GM19193 (cell line): ENCODE data around the gene D2HGDH.

Experiments
- POLR2A ChIP-seq: IDR thresholded peaks from 4 replicates; pipeline ENCODE4 v1.6.1; 2011; ENCODE audit not compliant: insufficient read depth, insufficient read length; ENCODE audit errors: extremely low read depth

D2HGDH gene

DNA sequence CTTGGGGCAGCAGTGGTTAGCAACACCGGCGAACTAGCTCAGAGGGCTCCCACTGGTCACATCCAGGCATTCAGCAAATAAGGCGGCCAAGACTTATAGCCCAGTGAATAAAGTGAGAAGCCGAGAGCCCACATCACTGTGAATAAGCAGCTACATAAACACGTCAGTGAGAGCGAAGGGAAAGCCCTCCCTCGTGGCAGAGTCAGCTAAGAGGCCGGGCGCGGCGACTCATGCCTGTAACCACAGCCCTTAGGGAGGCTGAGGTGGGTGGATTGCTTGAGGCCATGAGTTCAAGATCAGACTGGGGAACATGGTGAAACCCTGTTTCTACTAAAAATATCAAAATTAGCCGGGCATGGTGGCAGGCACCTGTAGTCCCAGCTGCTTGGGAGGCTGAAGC lies 5.2 kb downstream of the D2HGDH start:
- TF ChIP-seq POLR2A, result no peak

GRCh38 chr2:241741016-241741415 lies 6.6 kb downstream of the D2HGDH start:
- TF ChIP-seq POLR2A, result no peak

GRCh38 chr2:241742320-241742939 lies 8.0 kb downstream of the D2HGDH start:
- no peak for TF ChIP-seq POLR2A

DNA sequence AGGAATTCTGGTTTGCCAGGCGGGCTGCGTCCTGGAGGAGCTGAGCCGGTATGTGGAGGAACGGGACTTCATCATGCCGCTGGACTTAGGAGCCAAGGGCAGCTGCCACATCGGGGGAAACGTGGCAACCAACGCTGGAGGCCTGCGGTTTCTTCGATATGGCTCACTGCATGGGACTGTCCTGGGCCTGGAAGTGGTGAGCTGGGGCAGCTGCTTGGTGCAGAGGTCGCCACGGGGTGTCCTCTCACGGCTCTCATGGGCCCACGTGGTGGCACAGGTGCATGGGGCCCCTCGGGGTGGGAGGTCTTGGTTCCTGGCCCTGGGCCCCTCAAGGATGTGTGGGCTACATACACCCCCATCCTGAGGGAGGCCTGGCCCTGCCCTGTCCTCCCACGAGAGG lies 9.2 kb downstream of the D2HGDH start:
- no peak for TF ChIP-seq POLR2A

- no peak for TF ChIP-seq POLR2A
These were observed 9.8 kb downstream of the D2HGDH start for GRCh38 chr2:241744028-241744754.

GRCh38 chr2:241745276-241745675 lies 10.8 kb downstream of the D2HGDH start:
- TF ChIP-seq POLR2A, result no peak

DNA sequence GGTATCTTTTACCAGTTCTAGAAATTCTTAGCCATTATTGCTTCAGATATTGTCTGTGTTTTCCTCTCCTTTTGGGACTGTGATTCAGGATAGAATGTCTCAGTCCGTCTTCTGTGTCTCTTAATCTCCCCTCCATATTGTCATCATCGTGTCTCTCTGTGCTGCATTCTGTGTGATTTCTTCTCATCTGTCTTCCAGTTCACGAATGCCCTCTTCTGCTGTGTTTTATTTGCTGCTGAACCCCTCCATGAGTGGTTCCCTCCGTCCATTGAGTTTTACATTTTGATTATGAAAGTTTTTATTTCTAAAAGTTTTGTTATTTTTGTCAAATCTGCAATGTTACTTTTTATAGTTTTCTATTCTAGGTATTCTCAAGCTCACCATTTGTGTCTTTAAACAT lies 11.7 kb downstream of the D2HGDH start:
- TF ChIP-seq POLR2A, result no peak

DNA sequence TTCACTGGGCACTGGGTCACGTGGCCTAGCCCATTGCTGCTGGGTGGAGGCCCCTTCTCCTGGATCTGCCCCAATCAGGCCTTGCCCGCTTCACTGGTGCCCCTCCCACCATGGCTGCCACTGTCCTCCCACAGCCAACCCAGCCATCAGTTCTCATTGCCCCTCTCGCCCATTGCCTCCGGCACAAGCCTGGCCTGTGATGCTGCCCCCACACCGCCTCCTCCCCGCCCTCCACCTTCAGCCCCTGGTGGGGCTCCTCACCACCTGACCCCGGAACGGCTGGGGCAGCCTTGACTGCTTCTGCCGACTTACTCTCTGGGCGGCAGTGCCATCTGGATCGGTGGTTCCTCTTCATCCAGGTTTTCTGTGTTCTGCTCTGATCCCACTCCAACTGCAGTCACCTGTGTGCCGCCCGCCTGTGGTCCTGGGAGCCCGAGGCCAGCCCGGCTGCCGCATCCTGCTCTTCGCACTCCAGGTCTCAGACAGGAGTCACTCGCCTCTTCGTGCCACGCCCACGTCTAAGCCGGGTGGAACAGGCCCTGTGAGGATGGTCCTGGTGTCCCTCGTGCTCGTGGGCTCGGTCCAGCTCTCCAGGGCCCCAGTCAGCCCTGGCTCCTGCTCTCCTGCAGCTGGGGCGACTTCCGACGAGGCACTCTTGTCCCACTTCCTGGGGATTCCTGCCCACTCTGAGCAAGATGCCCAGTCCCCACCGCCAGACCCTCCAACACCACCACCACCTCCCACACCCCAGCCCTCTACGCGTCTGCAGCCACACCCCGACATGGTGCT lies 14.2 kb downstream of the D2HGDH start:
- TF ChIP-seq POLR2A, result no peak

GRCh38 chr2:241750076-241750840 lies 15.8 kb downstream of the D2HGDH start:
- TF ChIP-seq POLR2A, result no peak

DNA sequence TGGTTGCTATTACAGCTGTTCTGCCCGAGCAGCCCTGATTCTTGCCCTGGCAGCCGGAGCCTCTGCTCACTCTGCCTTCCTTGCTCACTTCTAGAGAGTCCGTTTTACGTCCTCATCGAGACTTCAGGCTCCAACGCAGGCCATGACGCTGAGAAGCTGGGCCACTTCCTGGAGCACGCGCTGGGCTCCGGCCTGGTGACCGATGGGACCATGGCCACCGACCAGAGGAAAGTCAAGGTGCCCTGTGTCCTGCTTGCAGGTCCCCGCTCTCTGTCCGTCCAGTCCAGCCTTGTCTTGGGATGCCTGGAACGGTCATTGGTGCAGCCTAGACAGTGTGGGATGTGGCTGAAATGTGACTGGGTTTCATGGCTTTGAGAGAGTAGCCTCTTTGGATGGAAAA lies 16.7 kb downstream of the D2HGDH start:
- TF ChIP-seq POLR2A, result no peak

DNA sequence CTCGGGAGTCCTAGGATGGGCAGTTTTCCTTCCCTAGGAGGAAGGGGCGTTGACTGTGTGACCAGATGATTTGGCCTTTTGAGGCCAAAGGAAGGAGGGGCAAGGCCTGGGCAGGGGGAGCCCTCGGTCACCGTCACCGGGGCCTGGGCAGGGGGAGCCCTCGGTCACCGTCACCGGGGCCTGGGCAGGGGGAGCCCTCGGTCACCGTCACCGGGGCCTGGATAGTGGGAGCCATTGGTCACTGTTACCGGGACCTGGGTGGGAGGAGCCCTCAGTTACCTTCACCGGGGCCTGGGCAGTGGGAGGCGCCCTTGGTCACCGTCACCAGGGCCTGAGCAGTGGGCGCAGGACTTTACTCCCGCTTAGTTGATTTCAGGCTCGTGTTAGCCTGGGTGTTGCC lies 17.3 kb downstream of the D2HGDH start:
- no peak for TF ChIP-seq POLR2A

DNA sequence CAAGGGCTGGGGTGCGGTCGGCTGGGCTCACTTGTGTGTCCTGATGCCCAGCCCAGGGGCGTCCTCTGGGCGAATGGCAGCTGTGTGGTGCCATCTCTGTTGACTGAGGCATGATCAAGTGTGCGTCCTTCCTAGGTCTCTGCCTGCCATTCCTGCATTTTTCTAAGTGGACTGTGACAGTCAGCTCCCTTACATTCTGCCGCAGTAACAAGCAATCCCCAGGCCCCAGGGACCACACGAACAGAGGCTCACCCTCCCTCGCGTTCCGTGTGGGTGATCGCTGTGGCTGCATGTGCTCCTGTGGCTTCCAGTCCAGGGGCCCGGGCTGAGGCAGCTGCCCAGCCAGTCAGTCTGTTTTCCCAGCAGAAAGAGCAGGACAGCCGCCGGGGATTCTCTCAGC lies 17.8 kb downstream of the D2HGDH start:
- TF ChIP-seq POLR2A, result no peak

DNA sequence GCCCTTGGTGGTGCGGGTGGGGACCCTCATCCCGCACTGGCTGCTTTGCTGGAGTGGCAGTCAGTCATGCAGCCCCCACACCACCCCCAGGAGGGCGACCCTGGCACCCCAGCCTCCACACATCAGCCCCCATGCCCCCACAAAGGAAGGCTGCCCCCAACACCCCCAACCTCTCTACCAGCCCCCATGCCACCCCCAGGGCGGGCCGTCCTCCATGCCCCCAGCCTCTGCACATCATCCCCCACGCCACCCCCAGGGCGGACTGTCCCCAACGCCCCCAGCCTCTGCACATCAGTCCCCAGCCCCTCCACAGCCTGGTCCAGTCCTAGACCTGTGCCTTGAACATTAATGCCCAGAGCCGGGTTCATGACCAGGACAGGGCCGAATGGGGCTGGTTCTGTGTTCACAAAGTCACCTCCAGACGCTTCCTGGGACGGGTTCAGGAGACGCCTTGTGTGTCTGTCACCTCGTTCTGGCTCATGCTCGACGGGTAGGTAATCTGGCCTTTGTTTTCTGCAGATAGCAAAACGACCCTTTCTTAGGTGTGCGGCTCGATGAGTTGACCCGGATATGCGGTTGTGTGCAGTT lies 18.4 kb downstream of the D2HGDH start:
- TF ChIP-seq POLR2A, result no peak

DNA sequence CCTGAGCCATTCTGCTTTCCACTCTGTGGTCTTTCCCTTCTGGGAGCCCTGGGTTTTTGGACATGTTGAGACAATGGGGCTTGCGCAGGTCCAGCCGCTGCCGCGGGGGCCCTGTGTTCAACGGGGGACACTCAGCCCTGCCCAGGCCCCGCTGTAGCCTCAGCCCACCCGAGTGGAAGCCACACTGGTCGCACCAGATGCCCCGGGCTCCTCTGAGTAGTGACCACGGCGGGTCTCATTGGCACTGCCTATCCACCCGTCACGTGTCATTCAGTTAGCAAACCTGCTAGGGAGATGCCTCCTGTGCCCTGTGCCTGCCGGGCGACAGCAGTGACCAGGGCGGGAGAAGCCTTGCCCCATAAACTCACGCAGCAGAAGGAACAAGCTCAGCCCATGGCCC lies 19.1 kb downstream of the D2HGDH start:
- no peak for TF ChIP-seq POLR2A

GRCh38 chr2:241754042-241754441 lies 19.6 kb downstream of the D2HGDH start:
- TF ChIP-seq POLR2A, result no peak
